D721Med (cell line): ENCODE results near the gene MEGF6.

Source experiments
- DNase-seq: peaks from one replicate; pipeline ENCODE4 v3.0.0; 2011; ENCODE audit warnings: low spot score; ENCODE audit not compliant: insufficient read length
- FAIRE-seq: peaks from 2 replicates; lab custom pipeline; 2011; peaks lifted over from hg19 to GRCh38; lab: Jason Lieb, UNC
- CTCF ChIP-seq: IDR thresholded peaks from 2 replicates; pipeline ENCODE4 v1.5.1; 2012; ENCODE audit warnings: mild to moderate bottlenecking, control low read depth; ENCODE audit not compliant: insufficient read depth; ENCODE audit errors: missing control alignments

MEGF6 gene

GRCh38 chr1:3600354-3600753 is 11.0 kb downstream of the MEGF6 start:
- FAIRE-seq (no peak), DNase-seq (no peak)
- TF ChIP-seq CTCF: no peak

- TF ChIP-seq CTCF: no peak
- FAIRE-seq (no peak), DNase-seq (no peak)
Observed at GRCh38 chr1:3599816-3600215, 11.5 kb downstream of the MEGF6 start.

- TF ChIP-seq CTCF: no peak
- FAIRE-seq (no peak), DNase-seq (no peak)
Observed at GRCh38 chr1:3599286-3599811, 12.0 kb downstream of the MEGF6 start.

- FAIRE-seq (no peak), DNase-seq (no peak)
- no peak for TF ChIP-seq CTCF
Observed at GRCh38 chr1:3598522-3599285, 12.6 kb downstream of the MEGF6 start.

- FAIRE-seq (no peak), DNase-seq (no peak)
- no peak for TF ChIP-seq CTCF
Observed at GRCh38 chr1:3598051-3598491, 13.2 kb downstream of the MEGF6 start.

GRCh38 chr1:3597599-3597964 is 13.7 kb downstream of the MEGF6 start:
- DNase-seq (no peak), FAIRE-seq (no peak)
- TF ChIP-seq CTCF: no peak

GRCh38 chr1:3596663-3597598 is 14.4 kb downstream of the MEGF6 start:
- no peak for TF ChIP-seq CTCF
- no peak for DNase-seq
- no peak for FAIRE-seq
